Mesenchymal stem cell (in vitro differentiated cells and primary cell): ENCODE results near the gene ENO1.
A peak's percentile ranks its signal among the peaks of the same experiment; 100 is the strongest.

Experiments
- DNase-seq: peaks from one replicate; pipeline ENCODE4 v3.0.0-alpha.2; 2013
- H2AFZ ChIP-seq: one replicate; pipeline ENCODE4 v1.6.1; 2013; ENCODE audit warnings: low read depth, mild to moderate bottlenecking, control low read depth, inconsistent platforms, low read length, moderate library complexity
- H2AK5ac ChIP-seq: 2 replicates; pipeline ENCODE4 v1.6.1; 2013; ENCODE audit warnings: low read length, moderate library complexity, mild to moderate bottlenecking, inconsistent platforms; ENCODE audit not compliant: severe bottlenecking
- H2BK120ac ChIP-seq: one replicate; pipeline ENCODE4 v1.6.1; 2013; ENCODE audit warnings: low read depth, mild to moderate bottlenecking, inconsistent platforms, low read length, moderate library complexity
- H2BK12ac ChIP-seq, 2 experiments: one replicate each; pipeline ENCODE4 v1.6.1; 2013; ENCODE audit warnings: inconsistent platforms in 2 of 2, low read length in 2 of 2, mild to moderate bottlenecking in 2 of 2, moderate library complexity in 2 of 2, control low read depth in 1 of 2
- H2BK15ac ChIP-seq: one replicate; pipeline ENCODE4 v1.6.1; 2013; ENCODE audit warnings: mild to moderate bottlenecking, low read depth, inconsistent platforms; ENCODE audit not compliant: poor library complexity, severe bottlenecking
- H2BK5ac ChIP-seq: 2 replicates; pipeline ENCODE4 v1.6.1; 2013; ENCODE audit warnings: low read depth, mild to moderate bottlenecking, low read length, control low read depth, inconsistent platforms; ENCODE audit not compliant: poor library complexity, severe bottlenecking
- H3K14ac ChIP-seq, 2 experiments: one replicate each; pipeline ENCODE4 v1.6.1; 2013; ENCODE audit warnings: inconsistent platforms in 2 of 2, low read length in 2 of 2, control low read depth in 1 of 2, mild to moderate bottlenecking in 1 of 2, moderate library complexity in 1 of 2
- H3K18ac ChIP-seq, 2 experiments: one replicate each; pipeline ENCODE4 v1.6.1; 2013; ENCODE audit warnings: inconsistent platforms in 2 of 2, low read length in 2 of 2, control low read depth in 1 of 2, low read depth in 1 of 2, mild to moderate bottlenecking in 1 of 2
- H3K23ac ChIP-seq, 2 experiments: one replicate each; pipeline ENCODE4 v1.6.1; 2013; ENCODE audit warnings: inconsistent platforms in 2 of 2, low read length in 2 of 2, mild to moderate bottlenecking in 2 of 2, moderate library complexity in 2 of 2, control low read depth in 1 of 2
- H3K27ac ChIP-seq: 2 replicates; pipeline ENCODE4 v1.5.1; 2013; ENCODE audit warnings: mild to moderate bottlenecking, moderate library complexity, low read length, control low read depth, inconsistent platforms; ENCODE audit not compliant: poor library complexity, severe bottlenecking
- H3K27me3 ChIP-seq, 2 experiments: 2 replicates each; pipeline versions ENCODE4 v1.6.1 to v1.7.0; 2013; ENCODE audit warnings: low read length in 2 of 2, mild to moderate bottlenecking in 2 of 2, moderate library complexity in 2 of 2, control low read depth in 1 of 2, inconsistent platforms in 1 of 2; ENCODE audit not compliant: control insufficient read depth in 1 of 2, insufficient read depth in 1 of 2
- H3K36me3 ChIP-seq, 2 experiments: 2 replicates each; pipeline versions ENCODE4 v1.6.1 to v1.7.0; 2013; ENCODE audit warnings: low read length in 2 of 2, control low read depth in 1 of 2, inconsistent platforms in 1 of 2, low read depth in 1 of 2, mild to moderate bottlenecking in 1 of 2; ENCODE audit not compliant: insufficient read depth in 2 of 2, control insufficient read depth in 1 of 2
- H3K4ac ChIP-seq, 2 experiments: one replicate each; pipeline ENCODE4 v1.6.1; 2013; ENCODE audit warnings: inconsistent platforms in 2 of 2, low read length in 2 of 2, mild to moderate bottlenecking in 2 of 2, moderate library complexity in 2 of 2, control low read depth in 1 of 2, low read depth in 1 of 2
- H3K4me1 ChIP-seq: 2 replicates; pipeline ENCODE4 v1.6.1; 2013; ENCODE audit warnings: low read depth, low read length, control low read depth; ENCODE audit not compliant: control insufficient read depth, insufficient read depth
- H3K4me2 ChIP-seq: 2 replicates; pipeline ENCODE4 v1.6.1; 2013; ENCODE audit warnings: low read length, mild to moderate bottlenecking, inconsistent platforms; ENCODE audit not compliant: poor library complexity, severe bottlenecking
- H3K4me3 ChIP-seq, 2 experiments: 2 replicates each; pipeline versions ENCODE4 v1.5.1 to v1.7.0; 2013; ENCODE audit warnings: low read length in 2 of 2, mild to moderate bottlenecking in 2 of 2, control low read depth in 1 of 2, low read depth in 1 of 2; ENCODE audit not compliant: insufficient read depth in 1 of 2
- H3K79me1 ChIP-seq: replicated peaks from 2 replicates; pipeline ENCODE4 v1.6.1; 2013; ENCODE audit warnings: mild to moderate bottlenecking, control low read depth, low read length, inconsistent platforms; ENCODE audit not compliant: poor library complexity, severe bottlenecking
- H3K9ac ChIP-seq: 2 replicates; pipeline ENCODE4 v1.7.0; 2013; ENCODE audit warnings: mild to moderate bottlenecking, low read length, moderate library complexity
- H3K9me3 ChIP-seq: 2 replicates; pipeline ENCODE4 v1.7.0; 2013; ENCODE audit warnings: mild to moderate bottlenecking, low read length; ENCODE audit not compliant: control insufficient read depth
- H4K8ac ChIP-seq: one replicate; pipeline ENCODE4 v1.6.1; 2013; ENCODE audit warnings: inconsistent platforms, mild to moderate bottlenecking, low read length, moderate library complexity
- H4K91ac ChIP-seq: one replicate; pipeline ENCODE4 v1.6.1; 2013; ENCODE audit warnings: mild to moderate bottlenecking, low read length, inconsistent platforms
- WGBS: methylation state at CpG from one replicate; pipeline ENCODE4 v1.1.7; 2013; ENCODE audit warnings: mixed read lengths; 5-methylcytosine and 5-hydroxymethylcytosine counted together

Gene ENO1

DNA sequence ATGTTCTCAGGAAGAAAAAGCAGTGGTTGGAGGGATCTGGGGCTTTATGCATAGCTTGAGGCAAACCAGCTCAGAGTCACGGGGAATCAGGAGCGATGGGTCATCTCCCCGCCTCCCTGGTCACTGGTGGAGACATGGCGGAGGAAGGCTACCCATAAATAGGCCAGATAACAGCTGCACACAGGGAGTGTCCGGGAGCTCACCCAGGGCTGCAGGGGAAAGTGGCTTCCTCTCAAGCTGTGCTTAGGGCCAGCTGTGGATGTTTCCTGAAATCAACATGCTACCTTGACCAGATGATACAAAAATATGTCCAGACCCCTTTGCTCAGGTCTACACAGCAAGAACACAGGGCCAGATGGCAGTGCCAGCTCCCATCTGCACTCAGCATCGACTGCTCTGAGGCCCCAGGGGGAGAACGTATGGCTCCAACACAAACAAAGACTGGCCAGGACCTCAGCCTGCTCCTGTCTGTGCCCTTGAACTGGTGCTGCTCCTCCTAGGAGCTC is 33.9 kb downstream of the ENO1 start:
- Histone ChIP-seq H3K23ac (no peak overlapping the region), H4K8ac (no peak overlapping the region), H3K36me3 (no peaks in the 10 kb centered on the region), H3K9me3 (peaks cover 9% of the 10 kb centered on the region), H2BK5ac (no peak overlapping the region), H3K27ac (no peak overlapping the region), H3K14ac (no peak overlapping the region), H3K9ac (no peak overlapping the region), H3K4me3 (no peak overlapping the region), H4K91ac (no peak overlapping the region), H2BK12ac (no peak overlapping the region), H2BK15ac (no peak overlapping the region), H2BK120ac (no peak overlapping the region), H3K79me1 (no peaks in the 10 kb centered on the region), H3K4me1 (peaks cover 6% of the 10 kb centered on the region), H3K4me2 (no peak overlapping the region), H2AFZ (no peak overlapping the region), H3K27me3 (peaks cover 0 to 18% of the 10 kb centered on the region in 2 experiments), H3K18ac (peak overlapping the region in 1 of 2 experiments; percentile 54), H3K4ac (no peak overlapping the region), H2AK5ac (no peak overlapping the region)
- peak; percentile 61 for DNase-seq
- WGBS = 74% methylated on average over 7 of the region's 7 CpGs

DNA sequence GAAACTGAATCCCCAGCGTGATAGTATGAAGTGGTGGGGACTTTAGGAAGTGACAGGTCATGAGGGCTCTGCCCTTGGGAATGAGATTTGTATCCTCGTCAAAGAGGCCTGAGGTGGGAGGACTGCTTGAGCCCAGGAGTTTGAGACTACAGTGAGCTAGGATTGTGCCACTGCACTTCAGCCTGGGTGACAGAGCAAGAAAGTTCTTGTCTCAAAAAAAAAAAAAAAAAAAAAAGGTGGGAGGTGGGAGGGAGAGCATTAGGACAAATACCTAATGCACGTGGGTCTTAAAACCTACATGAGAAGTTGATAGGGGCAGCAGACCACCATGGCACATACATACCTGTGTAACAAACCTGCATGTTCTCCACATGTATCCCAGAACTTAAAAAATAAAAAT is 37.1 kb downstream of the ENO1 start:
- Histone ChIP-seq H3K18ac (no peak overlapping the region), H3K14ac (no peak overlapping the region), H3K27ac (no peak overlapping the region), H3K4me3 (no peak overlapping the region), H2BK5ac (no peak overlapping the region), H3K4me2 (no peak overlapping the region), H3K4me1 (no peaks in the 10 kb centered on the region), H3K23ac (no peak overlapping the region), H3K79me1 (no peaks in the 10 kb centered on the region), H3K27me3 (peaks cover 0 to 14% of the 10 kb centered on the region in 2 experiments), H2BK12ac (no peak overlapping the region), H3K9me3 (peaks cover 9% of the 10 kb centered on the region), H3K4ac (no peak overlapping the region), H3K36me3 (no peaks in the 10 kb centered on the region), H3K9ac (no peak overlapping the region), H2BK120ac (no peak overlapping the region), H4K8ac (no peak overlapping the region), H2AFZ (no peak overlapping the region), H4K91ac (no peak overlapping the region), H2AK5ac (no peak overlapping the region), H2BK15ac (no peak overlapping the region)
- 78% methylated on average over 2 of the region's 3 CpGs for WGBS
- DNase-seq = no peak

DNA sequence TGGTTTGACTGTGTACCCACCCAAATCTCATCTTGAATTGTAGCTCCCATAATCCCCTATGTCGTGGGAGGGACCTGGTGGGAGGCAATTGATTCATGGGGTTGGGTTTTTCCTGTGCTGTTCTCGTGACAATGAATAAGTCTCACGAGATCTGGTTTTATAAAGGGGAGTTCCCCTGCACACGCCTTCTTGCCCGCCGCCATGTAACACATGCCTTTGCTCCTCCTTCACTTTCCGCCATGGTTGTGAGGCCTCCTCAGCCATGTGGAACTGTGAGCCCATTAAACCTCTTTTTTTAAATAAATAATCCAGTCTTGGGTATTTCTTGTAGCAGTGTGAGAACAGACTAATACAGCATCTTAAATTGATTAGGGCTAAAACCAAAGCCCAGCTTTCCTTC is 38.5 kb downstream of the ENO1 start:
- DNase-seq = no peak
- H2AFZ ChIP-seq = no peak overlapping the region
- peaks cover 9% of the 10 kb centered on the region for H3K9me3 ChIP-seq
- no peak overlapping the region for H4K8ac ChIP-seq
- H3K27ac ChIP-seq = no peak overlapping the region
- no peak overlapping the region for H2BK12ac ChIP-seq
- H3K4me3 ChIP-seq = no peak overlapping the region
- no peak overlapping the region for H4K91ac ChIP-seq
- no peak overlapping the region for H3K9ac ChIP-seq
- no peak overlapping the region for H3K4me2 ChIP-seq
- H3K79me1 ChIP-seq = no peaks in the 10 kb centered on the region
- no peak overlapping the region for H3K4ac ChIP-seq
- H2BK15ac ChIP-seq = no peak overlapping the region
- H3K4me1 ChIP-seq = no peaks in the 10 kb centered on the region
- no peak overlapping the region for H2BK5ac ChIP-seq
- no peak overlapping the region for H2AK5ac ChIP-seq
- no peak overlapping the region for H2BK120ac ChIP-seq
- WGBS = 96% methylated on average over 7 of the region's 7 CpGs
- no peak overlapping the region for H3K23ac ChIP-seq
- H3K14ac ChIP-seq = no peak overlapping the region
- no peaks in the 10 kb centered on the region for H3K36me3 ChIP-seq
- H3K18ac ChIP-seq = no peak overlapping the region
- peaks cover 0 to 11% of the 10 kb centered on the region in 2 experiments for H3K27me3 ChIP-seq

DNA sequence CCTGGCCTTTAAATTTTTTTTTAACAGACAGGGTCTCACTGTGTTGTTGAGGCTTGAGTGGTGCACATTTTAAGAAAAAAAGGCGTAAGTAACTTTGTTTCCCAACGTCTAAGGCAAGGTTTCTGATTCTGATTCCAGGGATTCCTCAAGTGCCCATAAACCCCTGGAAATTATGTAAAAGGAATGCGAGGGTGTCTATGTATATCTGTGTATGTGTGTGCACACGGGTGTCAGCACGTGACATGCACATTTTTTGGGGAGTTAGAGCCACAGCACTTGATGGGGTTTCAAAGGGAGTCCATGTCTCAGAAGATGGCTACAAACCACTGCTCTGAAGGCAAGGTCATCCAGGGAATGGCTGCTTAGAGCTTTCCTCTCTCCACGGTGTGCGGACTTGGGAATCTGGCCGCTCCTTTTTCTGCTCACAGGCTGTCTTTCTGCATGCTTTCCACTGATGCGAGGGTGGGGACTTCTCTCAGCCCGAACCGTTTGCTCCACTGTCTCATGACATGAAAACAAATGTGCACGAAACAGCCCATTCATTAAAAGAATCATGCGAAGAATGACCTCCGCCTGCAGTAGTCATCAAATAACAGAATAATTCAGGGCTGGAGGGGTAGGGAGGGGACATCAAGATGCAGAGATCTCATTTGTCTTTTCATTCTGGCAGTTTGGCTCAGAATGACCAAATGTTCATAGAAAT is 42.4 kb downstream of the ENO1 start:
- no peak overlapping the region for H3K27ac ChIP-seq
- no peaks in the 10 kb centered on the region for H3K36me3 ChIP-seq
- no peak overlapping the region for H4K8ac ChIP-seq
- no peak overlapping the region for H3K23ac ChIP-seq
- no peaks in the 10 kb centered on the region for H3K79me1 ChIP-seq
- H3K4ac ChIP-seq = no peak overlapping the region
- no peak overlapping the region for H3K4me2 ChIP-seq
- no peak overlapping the region for H4K91ac ChIP-seq
- H3K14ac ChIP-seq = no peak overlapping the region
- no peak overlapping the region for H2BK12ac ChIP-seq
- no peak overlapping the region for H2AK5ac ChIP-seq
- no peak overlapping the region for H2BK5ac ChIP-seq
- no peak overlapping the region for H2BK15ac ChIP-seq
- no peaks in the 10 kb centered on the region for H3K4me1 ChIP-seq
- no peaks in the 10 kb centered on the region for H3K9me3 ChIP-seq
- no peak overlapping the region for H2BK120ac ChIP-seq
- no peak overlapping the region for H3K18ac ChIP-seq
- H3K27me3 ChIP-seq = no peaks in the 10 kb centered on the region
- peak overlapping the region; percentile 29 for H3K9ac ChIP-seq
- H2AFZ ChIP-seq = no peak overlapping the region
- peak overlapping the region in 1 of 2 experiments; percentile 47 for H3K4me3 ChIP-seq
- no peak for DNase-seq
- WGBS = 89% methylated on average over 14 of the region's 14 CpGs
